Fibroblast of upper back skin (primary cell): ENCODE results near the gene ASPHD1.
A peak's percentile ranks its signal among the peaks of the same experiment; 100 is the strongest.
"Not testable (repeated sequence)": the region's sequence is repeated elsewhere in the genome, so short reads cannot be mapped to it uniquely, and the experiment has no call there.

Source experiments
- DNase-seq: peaks from one replicate; pipeline ENCODE4 v3.0.0-alpha.2; 2013

ASPHD1 gene

DNA sequence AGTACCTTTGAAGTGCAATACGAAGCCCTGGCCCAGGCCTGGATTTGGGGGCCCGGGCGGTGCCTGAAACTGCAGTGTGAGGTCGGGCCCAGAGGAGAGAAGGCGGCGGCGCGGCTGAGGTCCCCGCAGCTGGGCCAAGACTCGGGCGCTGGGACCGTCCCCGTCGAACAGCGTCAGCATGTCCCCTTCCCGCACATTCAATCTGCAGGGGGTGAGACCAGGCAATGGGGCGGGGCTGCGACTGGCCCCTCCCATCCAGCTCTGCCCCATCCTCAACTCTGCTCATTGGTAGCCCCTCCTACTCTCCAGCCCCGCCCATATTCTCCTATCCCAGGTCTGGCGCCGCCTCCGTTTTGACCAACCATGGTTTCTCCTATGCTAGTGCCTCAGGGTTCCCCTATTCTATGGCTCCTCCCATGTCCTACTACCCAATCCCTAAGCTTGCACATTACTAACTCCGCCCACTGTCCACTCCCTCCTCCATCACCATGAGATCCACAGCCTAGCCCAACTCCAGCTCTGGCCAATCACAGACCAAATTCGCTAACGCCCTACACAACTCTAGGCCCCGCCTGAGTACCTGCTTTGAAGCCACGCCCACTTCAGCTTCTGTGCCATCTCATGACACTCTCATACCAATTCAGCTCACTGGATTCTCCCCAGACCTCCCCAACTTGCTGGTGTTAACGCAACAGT is 22.9 kb upstream of the ASPHD1 start:
- DNase-seq = no peak

DNA sequence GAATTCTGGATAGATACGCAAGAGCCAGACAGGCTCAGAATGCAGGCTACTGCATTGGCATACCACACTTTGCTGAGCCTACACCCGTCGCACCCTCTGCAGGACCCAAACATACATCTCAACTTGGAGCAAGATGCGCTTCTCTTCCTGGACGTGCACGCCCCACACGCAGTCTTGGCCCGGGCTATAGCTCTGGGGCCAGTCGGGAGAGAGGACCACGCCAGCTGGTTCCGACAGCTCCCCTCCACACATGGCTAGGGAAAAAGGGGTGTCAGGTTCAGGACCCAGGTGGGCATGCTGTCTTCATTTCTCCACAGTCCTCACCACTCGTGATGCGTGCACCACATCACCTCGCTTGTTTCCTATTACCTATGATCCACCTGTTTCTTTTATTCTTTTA is 22.1 kb upstream of the ASPHD1 start:
- DNase-seq = no peak

DNA sequence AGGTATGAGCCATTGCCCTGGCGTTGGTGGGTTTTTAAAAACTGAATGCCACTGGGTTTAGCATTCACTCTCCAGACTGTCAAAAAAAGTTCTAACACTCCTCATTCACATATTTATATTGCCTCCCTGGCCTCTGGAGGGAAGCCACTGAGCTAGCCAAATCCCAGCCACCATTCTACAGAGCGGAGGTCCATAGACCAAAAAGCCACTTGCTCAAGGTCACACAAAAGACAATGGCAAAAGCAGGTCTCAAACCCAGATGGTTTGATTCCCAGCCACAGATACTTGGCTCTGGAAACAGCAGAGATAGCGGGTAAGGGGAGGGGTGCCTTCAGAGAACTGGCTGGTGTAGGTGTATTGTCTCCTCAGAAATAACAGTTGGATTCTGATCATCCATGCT is 19.2 kb upstream of the ASPHD1 start:
- no peak for DNase-seq

DNA sequence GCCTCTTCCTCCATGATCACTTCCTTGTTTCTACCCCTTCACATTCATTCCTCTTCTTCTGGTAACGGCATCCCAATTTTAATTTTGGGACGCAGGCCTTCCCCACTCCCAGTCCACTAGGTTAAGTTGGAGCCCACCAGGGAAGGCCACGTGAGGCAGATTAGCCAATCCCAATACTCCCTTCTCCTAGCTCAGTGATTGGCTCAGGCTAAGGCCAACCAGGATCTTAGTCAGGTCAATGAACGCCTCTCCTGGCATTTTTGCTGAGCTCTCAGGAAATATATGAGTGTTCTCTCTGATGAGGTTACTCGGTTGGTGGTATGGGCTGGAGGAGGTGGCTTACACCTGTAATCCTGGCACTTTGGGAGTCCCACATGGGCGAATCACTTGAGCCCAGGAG is 16.3 kb upstream of the ASPHD1 start:
- no peak for DNase-seq

DNA sequence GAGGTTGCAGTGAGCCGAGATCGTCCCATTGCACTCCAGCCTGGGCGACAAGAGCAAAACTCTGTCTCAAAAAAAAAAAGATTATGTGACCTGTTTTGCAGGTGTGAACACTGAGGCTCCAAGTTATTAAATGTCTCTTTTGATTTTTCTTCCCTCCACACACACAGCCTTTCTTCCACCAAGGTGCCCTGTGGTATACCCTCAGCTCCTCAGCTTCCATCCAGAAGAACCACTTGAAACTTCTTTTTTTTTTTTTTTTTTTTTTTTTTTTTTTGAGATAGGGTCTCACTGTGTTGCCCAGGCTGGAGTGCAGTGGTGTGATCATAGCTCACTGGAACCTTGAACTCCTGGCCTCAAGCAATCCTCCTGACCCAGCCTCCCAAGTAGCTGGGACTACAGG is 10.9 kb upstream of the ASPHD1 start:
- not testable (repeated sequence) for DNase-seq

DNA sequence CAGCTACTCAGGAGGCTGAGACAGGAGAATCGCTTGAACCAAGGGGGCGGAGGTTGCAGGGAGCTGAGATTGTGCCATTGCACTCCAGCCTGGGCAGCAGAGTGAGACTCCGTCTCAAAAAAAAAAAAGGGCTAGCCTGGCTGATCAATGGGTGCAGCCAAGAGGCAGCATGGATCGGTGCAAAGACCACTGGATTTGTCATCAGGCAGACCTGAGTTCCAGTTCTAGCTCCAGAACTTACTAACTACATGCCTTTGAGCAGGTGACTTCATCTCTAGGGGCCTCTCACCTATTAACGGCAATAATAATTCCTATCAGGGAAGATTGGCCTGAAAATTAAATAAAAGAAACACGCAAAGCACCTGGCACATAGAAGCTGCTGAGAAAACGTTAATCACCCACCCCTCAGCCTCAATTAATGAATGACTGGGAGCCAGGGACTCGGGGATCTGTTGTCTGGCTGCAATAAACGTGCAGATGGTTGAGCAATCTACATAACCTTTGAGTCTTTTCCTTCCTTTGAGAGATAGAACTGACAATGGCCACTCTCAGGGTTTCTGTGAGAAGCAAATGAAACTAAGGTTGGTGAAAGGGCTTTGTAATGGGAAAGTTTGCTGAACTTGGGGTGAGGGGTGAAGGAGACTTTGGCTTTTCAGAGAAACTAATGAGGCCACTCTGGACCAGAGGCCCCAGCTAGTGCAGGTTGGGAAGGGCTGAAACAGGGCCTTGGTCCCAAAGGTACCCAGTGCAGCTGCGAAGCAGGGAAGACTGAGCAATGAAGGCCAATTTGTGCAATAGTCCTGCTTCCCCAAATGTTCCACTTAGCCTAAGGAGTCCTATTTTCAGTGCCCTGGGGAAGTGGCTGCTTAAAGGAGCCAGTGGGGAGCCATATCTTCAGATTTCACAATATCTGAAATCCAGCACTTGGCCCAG is 8.5 kb upstream of the ASPHD1 start:
- DNase-seq = no peak

DNA sequence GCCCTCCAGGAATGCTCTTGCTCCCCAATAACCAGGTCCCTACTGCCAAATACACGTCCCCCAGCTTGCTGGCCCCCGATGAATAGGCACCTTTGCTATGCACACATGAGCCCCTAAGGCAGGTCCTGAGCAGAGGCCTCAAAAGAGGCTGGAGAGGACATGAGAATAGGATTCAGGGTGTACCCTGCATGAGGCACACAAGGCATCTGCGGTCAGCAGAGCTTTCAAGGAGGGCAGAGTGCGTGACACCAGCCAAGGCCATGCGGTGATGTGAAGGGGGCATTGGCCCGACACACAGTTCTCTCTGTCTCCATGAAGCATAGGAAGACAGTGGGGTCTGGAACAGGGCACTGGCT is 7.9 kb upstream of the ASPHD1 start:
- DNase-seq = no peak

DNA sequence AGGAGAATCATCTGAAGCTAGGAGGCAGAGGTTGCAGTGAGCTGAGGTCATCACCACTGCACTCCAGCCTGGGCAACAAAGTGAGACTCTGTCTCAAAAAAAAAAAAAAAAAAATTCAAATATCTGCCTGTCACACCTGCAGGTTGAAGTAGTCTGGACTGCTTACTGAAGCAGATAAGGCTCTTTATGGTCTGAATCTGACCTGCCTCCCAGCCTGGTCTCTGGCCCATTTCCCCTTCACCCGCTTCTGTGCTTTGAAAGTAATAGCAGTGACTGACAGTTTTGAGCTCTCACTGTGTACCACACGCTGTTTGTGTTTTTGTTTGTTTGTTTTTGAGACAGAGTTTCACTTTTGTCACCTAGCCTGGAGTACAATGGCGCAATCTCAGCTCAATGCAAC is 6.7 kb upstream of the ASPHD1 start:
- no peak for DNase-seq

DNA sequence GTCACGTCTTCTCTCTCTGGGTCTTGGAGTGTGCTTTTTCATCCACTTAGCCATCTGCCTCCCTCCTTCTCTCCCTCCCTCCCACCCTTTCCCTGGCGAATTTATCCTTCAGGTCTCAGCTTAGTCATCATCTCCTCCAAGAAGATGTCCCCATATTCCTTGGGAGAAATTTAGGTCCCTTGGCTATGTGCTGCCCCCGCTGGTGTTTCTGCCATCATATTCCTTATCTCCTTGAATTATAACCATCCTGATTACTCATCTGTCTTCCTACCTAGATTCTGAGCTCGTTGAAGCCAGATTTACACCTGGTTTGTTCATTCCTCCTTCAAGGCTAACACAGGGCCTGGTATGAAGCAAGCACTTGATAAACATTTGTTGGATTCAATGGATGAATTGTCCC is 5.9 kb upstream of the ASPHD1 start:
- no peak for DNase-seq

DNA sequence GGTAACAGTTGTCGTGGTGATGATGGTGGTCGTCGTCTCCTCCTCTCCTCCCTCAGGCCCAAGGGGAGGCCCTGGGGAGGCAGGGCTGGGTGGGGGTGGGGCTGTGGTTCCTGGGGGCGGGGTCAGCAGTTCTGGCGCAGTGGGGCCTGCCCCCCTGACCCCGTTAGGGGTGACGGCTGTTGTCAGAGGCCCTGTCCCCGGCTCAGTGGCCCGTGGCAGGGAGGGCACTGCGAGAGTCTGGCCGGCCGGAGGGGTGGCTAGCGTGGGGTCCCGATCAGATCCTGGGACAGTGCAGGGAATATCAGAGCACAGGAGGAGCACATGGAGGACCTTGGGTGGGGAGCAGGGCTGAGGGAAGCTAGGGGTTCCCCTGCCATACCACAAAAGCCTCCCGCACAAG is 3.4 kb upstream of the ASPHD1 start:
- DNase-seq = no peak

DNA sequence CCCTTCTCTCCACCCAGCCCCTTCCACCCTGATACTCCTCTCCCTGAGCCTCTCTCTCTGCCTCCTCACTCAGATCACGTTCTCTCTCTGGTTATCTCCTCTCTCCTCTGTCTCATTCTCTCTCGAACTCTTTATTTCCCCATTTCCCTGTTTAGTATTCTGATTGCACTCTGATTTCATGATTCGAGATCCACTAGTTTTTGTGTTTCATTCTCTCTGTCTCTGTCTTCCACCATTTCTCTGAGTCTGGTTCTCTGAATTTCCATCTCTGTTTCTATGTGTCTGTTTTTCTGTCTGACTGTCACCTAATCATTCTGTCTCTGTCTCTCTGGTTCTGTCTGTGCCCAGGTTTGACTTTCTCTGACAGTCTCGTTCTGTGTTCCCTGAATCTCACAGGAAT is 3.0 kb upstream of the ASPHD1 start:
- no peak for DNase-seq

DNA sequence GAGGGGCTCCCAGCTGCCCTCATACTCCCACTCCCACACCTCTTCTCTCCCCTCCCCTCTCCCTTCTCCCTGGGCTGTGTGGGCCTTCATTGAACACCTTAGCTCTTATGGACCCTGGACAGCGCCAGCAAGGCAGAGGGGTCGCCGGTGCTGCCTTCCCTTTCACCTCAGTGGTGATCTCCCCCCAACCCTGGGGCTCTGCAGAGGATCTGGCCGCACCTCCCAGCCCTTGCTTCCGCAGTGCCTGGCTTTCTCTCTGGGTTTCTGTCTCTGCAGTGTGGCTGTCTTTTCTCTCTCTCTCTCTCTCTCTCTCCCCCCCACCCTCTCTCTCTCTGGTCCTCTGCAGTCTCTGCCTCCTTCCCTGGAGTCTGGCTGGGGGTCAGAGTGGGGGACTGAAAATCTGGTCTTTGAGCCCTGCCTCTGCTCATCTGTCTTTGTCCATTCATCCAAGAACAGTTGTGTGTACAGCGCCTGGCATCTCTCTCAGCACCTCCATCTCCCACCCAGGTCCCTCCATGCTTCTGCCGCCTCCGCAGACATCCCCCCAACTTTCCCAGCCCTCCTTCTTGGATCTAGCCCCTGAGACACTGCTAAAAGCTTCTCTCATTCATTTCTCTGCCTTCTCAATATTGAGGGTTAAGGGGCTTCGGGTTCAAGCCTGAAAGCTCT is 2.0 kb upstream of the ASPHD1 start:
- DNase-seq = no peak

DNA sequence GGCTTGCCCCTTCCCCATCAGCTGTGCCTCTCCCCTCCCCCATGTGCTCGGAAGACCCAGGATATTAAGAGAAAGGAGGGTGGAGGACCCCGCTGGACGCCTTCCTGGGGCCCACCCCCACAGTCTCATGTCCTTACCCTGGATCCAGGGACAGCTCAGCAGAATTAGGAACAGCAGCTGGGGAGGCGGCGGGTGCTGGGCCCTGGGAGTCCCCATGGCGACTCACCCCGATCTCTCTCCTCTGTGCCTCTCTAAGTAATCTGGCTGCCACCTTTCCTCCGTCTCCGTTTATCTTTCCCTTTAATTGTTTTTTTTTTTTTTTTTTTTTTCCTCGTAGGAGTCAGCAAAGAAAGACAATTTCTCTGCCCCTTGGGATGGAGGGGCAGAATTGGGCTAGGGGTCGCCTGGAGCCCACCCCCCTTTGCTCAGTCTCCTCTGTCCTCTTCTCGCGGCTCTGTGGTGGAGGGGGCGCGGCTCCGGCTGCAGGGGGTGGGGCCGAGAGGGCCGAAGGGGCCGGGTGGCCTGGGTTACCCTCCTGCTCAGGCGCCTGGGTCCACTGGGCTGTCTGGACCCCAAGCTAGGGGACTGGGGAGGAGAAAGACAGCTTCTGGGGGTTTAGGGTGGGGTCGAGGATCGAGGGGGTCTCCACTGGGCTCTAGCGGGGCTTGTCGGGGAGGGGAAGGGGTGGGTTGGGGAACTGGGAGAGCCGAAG is 1.3 kb upstream of the ASPHD1 start:
- peak; percentile 6 for DNase-seq

DNA sequence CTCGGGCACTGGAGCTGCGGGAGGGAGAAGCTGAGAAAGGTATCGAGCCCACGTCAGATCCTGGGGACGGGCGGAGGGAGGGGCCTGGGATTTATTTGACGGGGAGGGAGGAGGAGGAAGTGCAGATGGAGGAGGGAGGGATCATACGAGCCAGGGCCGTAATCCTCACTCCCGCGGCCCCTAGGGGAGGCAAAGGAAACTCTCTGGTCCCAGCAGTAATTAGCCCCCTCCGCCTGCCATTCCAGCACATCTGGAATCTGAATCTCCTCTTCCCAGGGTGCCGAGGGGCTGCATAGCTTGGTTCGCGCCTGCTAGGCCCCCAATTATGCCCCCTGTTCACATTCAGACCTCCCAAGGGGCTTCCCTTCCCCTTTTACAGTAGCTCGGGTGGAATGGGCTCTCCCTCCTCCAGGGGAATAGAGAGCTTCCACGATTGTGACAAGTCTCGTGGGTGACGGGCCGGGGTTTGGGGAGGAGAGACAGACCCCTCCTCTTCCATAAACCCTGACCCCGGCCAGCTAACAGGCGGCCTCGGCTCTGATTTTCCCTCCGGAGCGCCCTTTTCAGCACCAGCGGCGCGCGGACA is 679 bp upstream of the ASPHD1 start, which contains the start of gene SEZ6L2:
Gene SEZ6L2 (minus strand): TSS at position 35 of the 586 bp plus-strand sequence. CDS start 531 bp downstream, outside the sequence.
- DNase-seq = peak; percentile 78

DNA sequence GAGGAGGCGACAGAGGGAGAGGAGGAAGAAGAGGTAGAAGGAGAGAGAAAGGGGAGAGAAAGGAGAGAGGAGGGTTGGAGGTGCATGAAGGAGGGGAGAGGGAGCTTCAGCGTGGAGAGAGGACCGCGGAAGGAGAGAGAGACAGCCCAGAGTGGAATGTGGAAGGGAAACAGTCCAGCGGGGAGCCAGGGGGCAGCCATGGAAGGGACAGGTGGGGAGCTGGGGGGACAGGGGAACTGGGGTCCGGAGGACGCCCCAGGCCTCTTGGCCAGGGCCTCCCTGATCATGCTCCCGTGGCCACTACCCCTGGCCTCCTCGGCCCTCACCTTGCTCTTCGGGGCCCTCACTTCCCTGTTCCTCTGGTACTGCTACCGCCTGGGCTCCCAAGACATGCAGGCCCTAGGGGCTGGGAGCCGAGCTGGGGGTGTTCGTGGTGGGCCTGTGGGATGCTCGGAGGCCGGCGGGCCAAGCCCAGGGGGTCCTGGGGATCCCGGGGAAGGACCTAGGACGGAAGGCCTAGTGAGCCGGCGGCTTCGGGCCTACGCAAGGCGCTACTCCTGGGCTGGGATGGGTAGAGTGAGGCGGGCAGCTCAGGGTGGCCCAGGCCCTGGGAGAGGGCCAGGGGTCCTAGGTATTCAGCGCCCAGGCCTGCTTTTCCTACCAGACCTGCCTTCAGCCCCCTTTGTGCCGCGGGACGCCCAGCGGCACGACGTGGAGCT is 759 bp downstream of the ASPHD1 start:
- DNase-seq = no peak

DNA sequence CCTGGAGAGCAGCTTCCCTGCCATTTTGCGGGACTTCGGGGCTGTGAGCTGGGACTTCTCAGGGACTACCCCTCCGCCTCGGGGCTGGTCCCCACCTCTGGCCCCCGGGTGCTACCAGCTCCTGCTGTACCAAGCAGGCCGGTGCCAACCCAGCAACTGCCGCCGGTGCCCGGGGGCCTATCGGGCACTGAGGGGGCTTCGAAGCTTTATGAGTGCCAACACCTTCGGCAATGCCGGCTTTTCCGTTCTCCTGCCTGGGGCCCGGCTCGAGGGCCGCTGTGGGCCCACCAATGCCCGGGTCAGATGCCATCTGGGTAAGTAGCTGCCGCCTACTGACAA is 1.3 kb downstream of the ASPHD1 start:
- DNase-seq = no peak

DNA sequence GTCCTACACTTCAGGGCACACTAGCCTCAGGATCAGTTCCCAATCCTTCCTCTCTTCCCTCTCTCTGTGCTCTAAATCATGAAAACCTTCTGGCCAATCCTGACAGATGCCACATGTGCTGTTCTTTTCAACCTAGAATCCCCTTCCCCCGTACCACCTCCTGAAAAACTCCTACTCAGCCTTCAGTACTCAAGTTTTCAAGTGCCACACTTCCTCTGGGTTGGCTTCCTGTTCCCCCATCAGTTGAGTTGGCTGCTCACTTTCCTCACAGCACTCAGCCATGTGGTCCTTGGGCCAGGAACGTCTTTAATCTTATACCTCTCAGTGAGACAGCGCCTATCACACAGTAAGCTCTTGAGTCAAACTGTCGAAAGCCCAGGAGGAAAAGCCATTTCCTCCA is 3.3 kb downstream of the ASPHD1 start:
- DNase-seq = no peak

DNA sequence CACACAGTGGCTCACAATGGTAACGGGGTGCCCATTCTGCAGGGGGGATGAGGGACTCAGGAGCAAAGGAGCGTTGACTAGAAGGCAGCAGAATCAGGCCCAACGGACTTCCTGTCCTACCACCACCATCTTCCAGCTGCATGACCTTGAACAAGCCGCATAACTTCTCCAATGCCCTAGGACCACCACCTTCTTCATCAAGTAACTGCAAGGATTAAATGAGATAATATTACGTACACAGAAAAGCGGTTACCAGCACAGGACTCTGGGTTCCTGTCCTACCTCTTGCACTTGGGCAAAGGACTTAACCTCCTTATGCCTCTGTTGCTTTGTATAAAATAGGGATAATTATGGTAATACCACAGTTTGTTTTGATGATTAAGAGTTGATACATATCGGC is 4.7 kb downstream of the ASPHD1 start:
- DNase-seq = no peak

DNA sequence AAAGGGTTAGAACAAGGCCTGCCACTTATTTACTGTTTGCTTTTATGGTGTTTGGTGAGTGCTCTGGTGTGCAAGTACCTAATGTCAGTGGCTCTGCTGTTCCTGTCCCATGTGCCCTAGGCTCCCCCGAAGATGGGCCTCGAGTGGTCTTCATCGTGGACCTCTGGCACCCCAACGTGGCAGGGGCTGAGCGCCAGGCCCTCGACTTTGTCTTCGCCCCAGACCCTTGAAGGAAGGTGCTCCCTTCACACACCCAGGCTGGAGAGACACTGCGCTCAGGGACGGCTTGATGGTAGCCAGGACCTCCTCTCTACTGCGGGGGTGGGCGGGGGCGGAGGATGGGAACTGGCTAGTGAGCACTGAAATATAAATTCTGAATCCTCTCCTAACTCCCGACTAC is 5.4 kb downstream of the ASPHD1 start:
- no peak for DNase-seq

DNA sequence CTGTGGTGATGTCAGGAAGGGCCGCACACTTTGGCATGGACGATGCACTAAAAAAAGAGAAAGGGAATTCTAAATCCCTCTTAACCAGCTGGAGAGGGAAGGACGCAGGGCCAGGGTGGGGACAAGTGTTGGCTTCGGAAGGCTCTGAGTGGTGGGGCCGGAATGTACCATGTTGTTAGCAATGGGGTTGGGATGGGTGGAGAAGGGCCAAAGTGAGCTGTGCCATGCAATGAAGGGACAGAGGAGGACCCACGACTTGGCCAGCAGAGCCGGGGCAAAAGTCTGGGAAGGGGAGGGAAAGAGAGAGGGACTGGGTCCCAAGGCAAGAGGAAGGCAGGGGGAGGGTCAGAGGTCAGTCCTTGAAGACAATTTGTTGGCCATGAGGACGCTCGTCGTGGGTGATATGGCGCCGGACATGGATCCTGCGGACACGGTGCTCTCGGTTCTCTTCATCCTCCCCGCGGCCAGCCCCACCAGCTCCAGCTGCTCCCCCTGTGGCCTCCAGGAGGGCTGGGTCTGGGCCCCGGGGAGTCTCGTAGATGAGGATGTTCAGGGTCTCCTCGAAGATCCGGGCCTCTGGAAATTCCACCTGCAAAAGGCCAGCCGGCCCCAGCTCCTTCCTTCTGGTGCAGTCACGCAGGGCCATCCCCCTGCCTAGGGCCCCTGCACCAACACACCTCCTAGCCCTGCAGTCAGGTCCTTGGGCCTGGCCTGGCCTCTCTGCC is 6.4 kb downstream of the ASPHD1 start:
- no peak for DNase-seq

DNA sequence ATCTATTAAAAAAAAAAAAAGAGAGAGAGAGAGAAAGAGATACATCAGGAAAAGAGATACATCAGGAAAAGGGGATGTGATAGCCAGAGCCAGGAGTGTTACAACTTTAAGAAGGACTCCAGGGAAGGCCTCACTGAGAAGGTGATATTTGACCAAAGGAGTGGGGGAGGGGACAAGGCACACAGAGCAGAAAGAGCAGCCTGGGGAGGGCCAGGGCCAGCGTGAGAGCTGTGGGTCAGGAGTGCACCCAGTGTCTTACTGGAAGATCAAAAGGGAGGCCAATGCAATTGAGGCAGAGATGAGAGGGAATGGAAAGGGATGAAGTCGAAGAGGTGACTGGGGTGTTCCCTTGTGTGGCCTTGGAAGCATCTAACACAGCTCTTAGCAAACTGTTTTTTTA is 7.7 kb downstream of the ASPHD1 start:
- DNase-seq = no peak
